GM18858 (cell line): ENCODE results near the gene CFAP45.

ENCODE experiments used
- ATAC-seq: cut with Tn5 transposase; IDR thresholded peaks from one replicate; pipeline ENCODE4 v1.9.1; 2021; ENCODE audit not compliant: unreplicated experiment

Gene CFAP45

DNA sequence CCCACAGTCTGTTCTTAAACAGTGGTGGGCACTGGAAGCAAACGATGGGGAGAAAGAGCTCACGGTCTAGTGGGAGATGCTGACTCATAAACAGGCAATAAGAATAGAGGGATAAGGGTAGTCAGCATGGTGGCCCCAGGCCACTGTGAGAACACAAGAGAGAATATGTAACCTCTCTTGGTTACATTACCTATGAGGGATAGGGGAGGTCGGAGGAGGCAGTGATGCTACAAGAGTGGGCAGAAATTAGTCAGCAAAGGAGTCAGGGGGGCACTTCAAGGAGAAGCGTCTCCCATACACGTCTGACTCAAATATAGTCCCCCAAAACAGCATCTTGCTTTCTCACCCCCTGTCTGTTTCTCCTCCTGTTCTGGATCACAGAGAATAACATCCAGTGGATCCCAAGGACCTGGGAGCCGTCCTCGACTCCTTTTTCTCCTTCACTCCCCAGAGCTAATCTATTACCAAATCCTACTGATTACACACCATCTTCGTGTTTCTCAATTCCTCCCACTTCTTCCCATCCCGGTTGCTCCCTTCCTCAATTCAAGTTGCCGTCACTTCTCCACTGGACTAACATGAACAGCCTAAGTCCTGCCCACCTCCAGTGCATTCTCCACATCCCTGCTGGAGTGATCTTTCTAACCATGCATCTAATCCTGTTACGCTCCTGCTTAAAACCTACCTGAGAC, 71.2 kb downstream of the CFAP45 start:
- no peak for ATAC-seq

GRCh38 chr1:159828176-159828575, 71.8 kb downstream of the CFAP45 start:
- no peak for ATAC-seq

DNA sequence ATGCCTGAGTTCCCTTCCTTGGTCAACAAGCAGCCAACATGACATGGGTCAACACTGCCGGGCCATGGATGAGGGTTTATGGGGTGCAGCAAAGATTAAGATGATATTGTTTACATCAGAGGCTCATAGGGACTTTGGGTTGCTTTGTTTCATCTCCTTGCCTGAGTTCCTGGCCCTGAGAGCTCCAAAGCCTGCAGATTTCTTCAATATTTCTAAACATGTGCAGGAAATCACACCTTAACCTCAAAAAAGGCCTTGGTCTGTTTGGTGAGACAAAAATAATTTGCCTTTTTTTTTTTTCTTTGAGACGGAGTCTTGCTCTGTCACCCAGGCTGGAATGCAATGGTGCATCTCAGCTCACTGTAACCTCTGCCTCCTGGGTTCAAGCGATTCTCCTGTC, 72.4 kb downstream of the CFAP45 start:
- ATAC-seq = no peak

DNA sequence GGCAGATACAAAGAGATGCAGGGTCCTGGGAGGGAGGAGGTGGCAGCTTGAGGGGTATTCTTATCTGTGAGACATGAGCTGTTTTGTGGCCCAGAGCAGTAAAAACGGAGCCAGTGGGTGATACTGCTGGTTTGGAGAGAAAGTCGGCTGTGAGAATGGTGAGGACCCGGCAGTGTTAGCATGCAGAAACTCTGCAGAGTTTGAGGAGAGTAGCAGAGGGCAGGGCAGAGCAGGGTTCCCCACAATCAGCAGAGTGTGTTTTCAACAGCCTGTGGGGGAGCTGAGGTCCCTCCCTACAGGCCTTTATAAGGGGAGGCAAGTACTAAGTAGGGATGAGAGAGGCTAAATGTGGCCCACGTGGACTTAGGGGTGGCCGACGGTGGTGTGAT, 72.9 kb downstream of the CFAP45 start:
- no peak for ATAC-seq

DNA sequence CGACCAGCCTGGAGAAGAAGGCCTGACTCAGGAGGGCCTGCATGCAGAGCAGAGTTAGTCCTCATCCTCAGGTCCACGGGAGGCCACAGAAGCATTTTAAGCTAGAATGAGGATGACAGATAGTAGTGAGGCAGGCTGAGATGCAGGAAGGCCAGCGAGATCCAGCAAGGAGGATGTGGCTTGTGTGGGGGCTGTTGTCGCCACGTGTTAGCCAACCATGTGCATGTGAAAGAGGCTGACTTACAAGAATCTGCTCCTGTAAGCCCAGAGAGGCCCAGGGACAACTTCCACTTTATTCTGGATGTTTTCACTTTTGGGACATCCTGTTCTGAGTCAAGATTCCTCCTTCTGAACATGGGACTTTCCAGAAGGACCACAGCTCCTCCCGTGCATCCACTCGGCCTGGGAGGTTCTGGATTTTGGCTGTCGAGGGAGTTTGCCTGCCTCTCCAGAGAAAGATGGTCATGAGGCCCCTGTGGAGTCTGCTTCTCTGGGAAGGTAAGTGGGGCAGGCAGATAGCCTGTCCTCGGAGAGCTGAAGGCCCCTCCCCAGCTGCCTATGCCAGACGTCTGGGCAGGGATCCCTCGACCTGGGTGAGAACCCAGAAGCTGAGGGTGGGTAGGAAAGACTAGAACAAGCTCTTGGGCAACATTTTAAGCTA, 73.4 kb downstream of the CFAP45 start, which contains the start of gene SLAMF8:
TSS of gene SLAMF8 (plus strand) at position 433 of the 661 bp plus-strand sequence. CDS start at position 459, 26 bp downstream.
- no peak for ATAC-seq

- ATAC-seq = no peak
These were observed 74.4 kb downstream of the CFAP45 start for GRCh38 chr1:159825564-159825963.

DNA sequence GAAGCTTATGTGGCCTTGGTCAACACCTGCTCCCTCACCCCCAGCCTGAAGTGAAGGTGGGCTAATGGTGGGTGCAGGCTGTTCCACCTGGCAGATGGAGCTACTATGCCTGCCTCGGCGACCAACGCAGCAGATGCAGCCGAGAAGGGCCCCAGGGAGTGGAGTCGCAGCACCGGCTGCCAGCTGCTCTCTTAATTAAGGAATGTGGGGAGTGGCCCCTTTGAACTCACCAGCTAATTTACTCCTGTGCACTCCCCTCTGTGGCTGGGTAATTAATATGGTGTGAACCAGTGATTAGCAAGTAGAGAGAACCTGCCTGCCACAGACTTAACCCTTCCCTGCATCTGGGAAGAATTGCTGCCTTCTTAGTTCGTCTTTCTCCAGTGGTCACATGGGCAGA, 76.6 kb downstream of the CFAP45 start:
- ATAC-seq = no peak
